ENCODE measurements around the gene KLHL36.

The KLHL36 gene

GRCh38 chr16:84703681-84704080, 55.4 kb downstream of the KLHL36 start:
- no peak overlapping the region for H3K4me3 ChIP-seq (ENCODE audit: low read depth, low read length)
- DNase-seq (ENCODE audit: low read depth), result no peak
- TF ChIP-seq CTCF (IDR thresholded peaks at IDR 0.05; ENCODE audit: low read depth, low read length, missing control alignments), result no peak

GRCh38 chr16:84704253-84704652, 55.9 kb downstream of the KLHL36 start:
- DNase-seq (ENCODE audit: low read depth), result no peak
- no peak for TF ChIP-seq CTCF (IDR thresholded peaks at IDR 0.05; ENCODE audit: low read depth, low read length, missing control alignments)
- H3K4me3 ChIP-seq (ENCODE audit: low read depth, low read length), result no peak overlapping the region

GRCh38 chr16:84706856-84707255, 58.5 kb downstream of the KLHL36 start:
- no peak for DNase-seq (ENCODE audit: low read depth)
- no peak overlapping the region for H3K4me3 ChIP-seq (ENCODE audit: low read depth, low read length)
- TF ChIP-seq CTCF (IDR thresholded peaks at IDR 0.05; ENCODE audit: low read depth, low read length, missing control alignments), result no peak

GRCh38 chr16:84709609-84710008, 61.3 kb downstream of the KLHL36 start:
- no peak for DNase-seq (ENCODE audit: low read depth)
- TF ChIP-seq CTCF (IDR thresholded peaks at IDR 0.05; ENCODE audit: low read depth, low read length, missing control alignments), result no peak
- no peak overlapping the region for H3K4me3 ChIP-seq (ENCODE audit: low read depth, low read length)

- no peak for DNase-seq (ENCODE audit: low read depth)
- H3K4me3 ChIP-seq (ENCODE audit: low read depth, low read length), result no peak overlapping the region
- no peak for TF ChIP-seq CTCF (IDR thresholded peaks at IDR 0.05; ENCODE audit: low read depth, low read length, missing control alignments)
These were observed 62.4 kb downstream of the KLHL36 start for GRCh38 chr16:84710686-84711085.
